GM18505 (cell line): Measurements from ENCODE around the gene SPRR5.
A peak's percentile ranks its signal among the peaks of the same experiment; 100 is the strongest.

Source experiments
- ATAC-seq: cut with Tn5 transposase; IDR thresholded peaks from one replicate; pipeline ENCODE4 v1.9.1; 2021; ENCODE audit not compliant: unreplicated experiment
- POLR2A ChIP-seq: IDR thresholded peaks from 4 replicates; pipeline ENCODE4 v1.6.1; 2011; ENCODE audit warnings: borderline replicate concordance; ENCODE audit not compliant: insufficient read depth, insufficient read length; ENCODE audit errors: extremely low read depth

The SPRR5 gene

GRCh38 chr1:152959801-152960451 is 12.9 kb downstream of the SPRR5 start:
- no peak for TF ChIP-seq POLR2A
- ATAC-seq = no peak

GRCh38 chr1:152960452-152961044 is 13.5 kb downstream of the SPRR5 start:
- no peak for TF ChIP-seq POLR2A
- ATAC-seq = no peak

- no peak for ATAC-seq
- TF ChIP-seq POLR2A = no peak
Measured at GRCh38 chr1:152961226-152961891, 14.4 kb downstream of the SPRR5 start.

- no peak for TF ChIP-seq POLR2A
- no peak for ATAC-seq
Measured at GRCh38 chr1:152962876-152963415, 15.9 kb downstream of the SPRR5 start.

- TF ChIP-seq POLR2A = no peak
- ATAC-seq = no peak
Measured at GRCh38 chr1:152964536-152964935, 17.5 kb downstream of the SPRR5 start.

- no peak for ATAC-seq
- TF ChIP-seq POLR2A = no peak
Measured at GRCh38 chr1:152965853-152966252, 18.8 kb downstream of the SPRR5 start.

GRCh38 chr1:152967201-152967600 is 20.2 kb downstream of the SPRR5 start:
- TF ChIP-seq POLR2A = no peak
- ATAC-seq = no peak

- ATAC-seq = peak; percentile 91
- no peak for TF ChIP-seq POLR2A
Measured at GRCh38 chr1:152968248-152968647, 21.2 kb downstream of the SPRR5 start.

GRCh38 chr1:152969036-152969435 is 22.0 kb downstream of the SPRR5 start:
- no peak for TF ChIP-seq POLR2A
- no peak for ATAC-seq

GRCh38 chr1:152970495-152970894 is 23.5 kb downstream of the SPRR5 start, which contains the start of gene SPRR4:
Gene SPRR4, plus strand, starts transcription at chr1:152970648. Its CDS starts 1,243 bp downstream, at chr1:152971891.
- ATAC-seq = no peak
- no peak for TF ChIP-seq POLR2A

GRCh38 chr1:152972196-152972886 is 25.3 kb downstream of the SPRR5 start:
- TF ChIP-seq POLR2A = no peak
- ATAC-seq = no peak

GRCh38 chr1:152976688-152977087 is 29.7 kb downstream of the SPRR5 start:
- ATAC-seq = no peak
- no peak for TF ChIP-seq POLR2A

- no peak for TF ChIP-seq POLR2A
- ATAC-seq = no peak
Measured at GRCh38 chr1:152977614-152978013, 30.6 kb downstream of the SPRR5 start.

GRCh38 chr1:152980676-152981075 is 33.7 kb downstream of the SPRR5 start:
- ATAC-seq = no peak
- TF ChIP-seq POLR2A = no peak
